GM12865 (cell line): ENCODE results near the gene DGCR8.

ENCODE experiments used
- DNase-seq: peaks from one replicate; pipeline ENCODE4 v3.0.0; 2010; ENCODE audit warnings: low read depth
- H3K4me3 ChIP-seq: 2 replicates; pipeline ENCODE4 v1.5.1; 2011; ENCODE audit warnings: mild to moderate bottlenecking, low read depth, low read length, control low read depth
- TF ChIP-seq, protein P1 (sequence below): IDR thresholded peaks from 2 replicates; pipeline ENCODE4 v1.5.1; 2011; ENCODE audit warnings: low read length, control low read depth, low read depth, inconsistent platforms; ENCODE audit not compliant: insufficient read depth; ENCODE audit errors: missing control alignments

DGCR8 gene

DNA sequence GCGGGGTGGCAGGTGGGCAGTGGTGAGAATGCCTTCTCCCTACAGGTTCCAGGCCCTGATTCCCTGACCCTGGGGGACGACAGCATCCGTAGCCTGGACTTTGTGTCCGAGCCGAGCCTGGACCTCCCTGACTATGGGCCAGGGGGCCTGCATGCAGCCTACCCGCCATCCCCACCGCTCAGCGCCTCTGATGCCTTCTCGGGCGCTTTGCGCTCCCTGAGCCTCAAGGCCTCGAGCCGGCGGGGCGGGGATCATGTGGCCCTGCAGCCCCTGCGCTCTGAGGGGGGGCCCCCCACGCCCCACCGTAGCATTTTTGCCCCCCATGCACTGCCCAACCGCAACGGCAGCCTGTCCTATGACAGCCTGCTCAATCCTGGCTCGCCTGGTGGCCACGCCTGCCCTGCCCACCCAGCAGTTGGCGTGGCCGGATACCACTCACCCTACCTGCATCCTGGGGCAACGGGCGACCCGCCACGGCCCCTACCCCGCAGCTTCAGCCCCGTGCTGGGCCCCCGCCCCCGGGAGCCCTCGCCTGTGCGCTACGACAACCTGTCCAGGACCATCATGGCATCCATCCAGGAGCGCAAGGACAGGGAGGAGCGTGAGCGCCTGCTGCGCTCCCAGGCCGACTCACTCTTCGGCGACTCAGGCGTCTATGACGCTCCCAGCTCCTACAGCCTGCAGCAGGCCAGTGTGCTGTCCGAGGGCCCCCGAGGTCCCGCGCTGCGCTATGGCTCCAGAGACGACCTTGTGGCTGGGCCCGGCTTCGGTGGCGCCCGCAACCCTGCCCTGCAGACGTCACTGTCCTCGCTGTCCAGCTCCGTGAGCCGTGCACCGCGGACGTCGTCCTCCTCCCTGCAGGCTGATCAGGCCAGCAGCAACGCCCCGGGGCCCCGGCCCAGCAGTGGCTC lies 62.9 kb downstream of the DGCR8 start:
- TF ChIP-seq, protein P1, sequence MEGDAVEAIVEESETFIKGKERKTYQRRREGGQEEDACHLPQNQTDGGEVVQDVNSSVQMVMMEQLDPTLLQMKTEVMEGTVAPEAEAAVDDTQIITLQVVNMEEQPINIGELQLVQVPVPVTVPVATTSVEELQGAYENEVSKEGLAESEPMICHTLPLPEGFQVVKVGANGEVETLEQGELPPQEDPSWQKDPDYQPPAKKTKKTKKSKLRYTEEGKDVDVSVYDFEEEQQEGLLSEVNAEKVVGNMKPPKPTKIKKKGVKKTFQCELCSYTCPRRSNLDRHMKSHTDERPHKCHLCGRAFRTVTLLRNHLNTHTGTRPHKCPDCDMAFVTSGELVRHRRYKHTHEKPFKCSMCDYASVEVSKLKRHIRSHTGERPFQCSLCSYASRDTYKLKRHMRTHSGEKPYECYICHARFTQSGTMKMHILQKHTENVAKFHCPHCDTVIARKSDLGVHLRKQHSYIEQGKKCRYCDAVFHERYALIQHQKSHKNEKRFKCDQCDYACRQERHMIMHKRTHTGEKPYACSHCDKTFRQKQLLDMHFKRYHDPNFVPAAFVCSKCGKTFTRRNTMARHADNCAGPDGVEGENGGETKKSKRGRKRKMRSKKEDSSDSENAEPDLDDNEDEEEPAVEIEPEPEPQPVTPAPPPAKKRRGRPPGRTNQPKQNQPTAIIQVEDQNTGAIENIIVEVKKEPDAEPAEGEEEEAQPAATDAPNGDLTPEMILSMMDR, result no peak
- DNase-seq, result no peak
- H3K4me3 ChIP-seq, result no peak overlapping the region

DNA sequence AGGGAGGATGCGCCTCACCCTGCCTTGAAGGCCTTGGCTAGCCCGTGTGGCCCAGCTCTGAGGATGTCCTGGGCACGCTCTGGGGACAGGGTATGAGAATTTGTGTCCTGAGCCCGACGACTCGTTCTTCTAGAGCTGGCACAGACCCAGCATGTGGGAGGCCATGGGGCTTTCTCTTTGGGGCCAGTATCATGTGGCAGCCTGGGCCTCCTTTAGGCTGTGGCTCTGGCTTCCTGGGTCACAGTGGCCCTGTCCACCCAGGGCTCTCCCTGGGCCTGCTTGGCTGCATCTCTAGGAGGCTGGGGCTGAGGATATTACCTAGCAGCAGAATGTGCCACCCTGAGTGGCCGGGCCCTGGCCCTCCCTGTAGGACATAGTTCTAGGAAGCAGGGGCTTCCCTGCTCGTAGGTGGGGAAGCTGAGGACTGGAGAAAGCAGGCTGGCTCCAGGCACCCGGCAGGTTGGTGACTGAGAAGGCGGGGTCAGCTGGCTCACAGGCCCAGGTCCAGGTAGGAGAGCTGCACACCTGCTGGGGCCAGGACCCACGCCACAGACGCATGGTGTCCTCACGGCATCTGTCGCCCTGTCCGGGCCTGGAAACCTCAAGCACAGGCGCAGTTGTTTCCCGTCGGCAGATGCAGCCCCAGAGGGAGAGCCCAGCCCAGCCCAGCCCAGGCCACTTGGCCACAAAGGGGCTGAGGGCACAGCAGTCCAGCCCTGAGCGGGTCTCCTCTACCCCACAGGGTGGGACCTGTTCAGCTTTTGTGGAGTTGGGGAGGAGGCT lies 64.0 kb downstream of the DGCR8 start:
- DNase-seq, result no peak
- no peak overlapping the region for H3K4me3 ChIP-seq
- TF ChIP-seq, protein P1, result no peak

DNA sequence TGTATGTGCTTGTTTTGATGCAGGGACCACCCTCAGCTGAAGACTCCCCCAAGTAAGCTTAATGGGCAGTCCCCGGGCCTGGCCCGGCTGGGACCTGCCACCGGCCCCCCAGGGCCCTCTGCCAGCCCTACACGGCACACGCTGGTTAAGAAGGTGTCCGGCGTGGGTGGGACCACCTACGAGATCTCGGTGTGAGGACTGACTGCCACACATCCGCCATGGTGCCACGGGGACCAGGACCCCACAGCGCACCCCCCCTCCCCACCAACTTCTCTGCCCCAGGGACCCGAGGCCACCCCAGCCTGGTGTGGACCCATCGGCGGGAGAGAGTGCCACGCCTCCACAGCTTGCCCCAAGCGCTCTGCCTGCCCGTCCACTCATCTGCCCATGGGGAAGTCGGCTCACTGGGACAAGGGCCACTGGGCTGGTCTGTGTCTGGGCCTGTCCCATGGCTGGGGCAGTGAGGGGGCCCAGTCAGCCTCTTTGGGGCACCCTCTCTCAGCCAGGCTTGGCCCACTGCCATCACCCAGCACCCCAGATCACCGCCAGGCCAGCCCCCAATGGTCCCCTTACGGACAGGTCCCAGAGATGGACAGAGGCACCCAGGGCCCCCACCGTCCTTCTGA lies 65.3 kb downstream of the DGCR8 start:
- TF ChIP-seq, protein P1, result no peak
- no peak for DNase-seq
- H3K4me3 ChIP-seq, result no peak overlapping the region

DNA sequence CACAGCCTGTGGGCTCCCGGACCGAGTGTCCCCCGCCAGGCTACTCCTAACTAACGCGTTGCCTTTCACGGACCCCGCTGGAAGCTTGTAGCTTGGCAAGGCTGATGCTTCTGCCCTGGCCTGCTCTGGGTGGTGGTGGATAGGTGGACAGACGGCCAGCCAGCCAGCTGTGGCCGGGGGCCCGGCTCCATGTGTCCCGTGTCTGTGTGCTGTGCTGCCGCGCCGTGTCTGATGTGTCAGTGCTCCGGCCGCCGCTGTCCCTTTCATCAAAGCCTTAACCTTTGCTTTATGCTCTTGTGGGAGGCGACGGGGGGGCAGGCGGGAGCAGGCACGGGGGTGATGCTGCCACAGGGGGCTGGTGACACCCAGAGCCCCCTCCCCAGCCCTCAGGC lies 65.8 kb downstream of the DGCR8 start:
- DNase-seq, result no peak
- TF ChIP-seq, protein P1, result no peak
- H3K4me3 ChIP-seq, result no peak overlapping the region

DNA sequence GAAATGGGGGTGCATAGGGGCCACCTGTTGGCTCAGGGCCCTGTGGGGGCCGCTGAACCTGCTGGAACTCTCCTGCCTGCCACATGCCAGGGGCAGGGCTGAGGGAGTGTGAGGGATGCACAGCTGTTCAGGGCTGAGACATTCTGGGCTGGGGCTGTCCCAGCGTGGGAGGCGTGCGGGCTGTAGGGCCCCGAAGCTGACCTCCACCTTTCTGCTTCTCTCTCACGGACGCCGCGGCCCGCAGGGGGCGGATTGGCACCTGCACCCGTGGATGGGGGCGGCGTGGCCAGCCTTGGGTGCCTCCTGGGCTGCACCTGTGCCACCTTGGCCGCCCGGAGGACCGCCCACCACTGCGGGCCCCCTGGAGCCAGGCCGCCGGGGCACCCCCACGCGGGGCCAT lies 66.7 kb downstream of the DGCR8 start:
- no peak for DNase-seq
- TF ChIP-seq, protein P1, result no peak
- H3K4me3 ChIP-seq, result no peak overlapping the region

DNA sequence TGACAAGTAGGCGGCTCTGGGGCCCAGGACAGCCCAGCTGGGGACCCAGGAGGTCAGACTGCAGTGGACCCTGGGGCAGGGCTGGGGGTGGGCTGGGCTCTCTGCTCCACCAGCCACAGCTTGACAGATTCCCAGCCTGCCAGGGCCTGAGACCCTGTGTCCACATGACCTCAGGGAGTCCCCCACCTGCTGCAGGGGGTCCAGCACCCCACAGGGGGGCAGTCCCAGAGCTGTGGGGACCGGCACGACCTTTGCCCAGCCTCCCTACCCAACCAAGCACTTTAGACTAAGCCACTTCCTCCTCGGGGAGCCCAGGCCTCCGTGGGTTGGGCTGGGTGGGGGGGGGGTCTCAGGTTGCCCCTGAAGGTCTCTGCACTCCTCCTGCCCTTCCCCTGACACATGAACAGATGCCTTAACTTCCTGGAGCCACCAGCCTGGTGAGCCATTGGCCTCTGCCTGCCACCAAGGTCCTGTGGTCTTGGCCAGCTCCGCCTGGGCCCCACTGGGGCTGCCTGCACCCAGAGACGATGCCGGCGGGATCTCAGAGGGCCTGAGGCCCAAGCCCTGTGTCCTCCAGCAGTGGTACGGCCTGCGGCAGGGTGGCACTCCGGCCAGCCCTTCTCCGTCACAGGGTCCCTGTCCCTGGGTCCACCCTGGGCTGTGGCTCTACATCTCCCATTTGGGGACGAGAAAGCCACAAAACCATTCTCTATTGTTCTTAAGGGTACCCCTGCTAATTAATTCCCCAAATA lies 67.4 kb downstream of the DGCR8 start:
- TF ChIP-seq, protein P1, result no peak
- DNase-seq, result no peak
- no peak overlapping the region for H3K4me3 ChIP-seq
